Measurements from ENCODE around the gene PPM1E.
A peak's percentile ranks its signal among the peaks of the same experiment; 100 is the strongest.

DNA sequence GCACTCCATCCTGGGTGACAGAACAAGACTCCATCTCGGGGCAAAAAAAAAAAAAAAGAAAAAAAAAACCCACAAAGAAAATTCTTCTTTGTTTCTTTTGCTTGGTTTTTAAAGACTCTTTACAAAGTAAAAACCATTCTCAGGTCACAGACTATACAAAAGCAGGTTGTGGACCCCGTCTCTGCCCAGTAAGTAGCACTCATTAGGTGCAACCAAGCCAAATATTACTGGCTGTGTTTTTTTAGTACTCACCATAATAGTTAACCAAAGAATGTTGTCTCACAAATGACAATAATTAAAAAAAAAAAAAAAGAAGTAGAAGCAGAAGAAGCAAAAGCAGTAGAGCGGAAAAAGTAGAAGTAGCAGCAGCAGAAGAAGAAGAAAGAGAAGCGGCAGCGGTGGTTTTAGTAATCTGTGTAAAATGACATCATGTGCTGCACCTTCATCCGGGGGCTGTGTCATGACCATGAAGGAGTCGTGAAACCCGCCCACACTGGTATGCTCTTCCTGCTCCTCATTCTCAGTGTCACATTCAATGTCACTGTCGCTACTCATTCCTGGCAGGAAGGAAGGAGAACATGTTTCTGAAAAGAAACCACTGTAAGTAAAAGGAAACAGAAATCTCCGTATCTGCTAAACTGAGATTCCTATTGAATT, 245.6 kb downstream of the PPM1E start:
- TF ChIP-seq, protein P1, sequence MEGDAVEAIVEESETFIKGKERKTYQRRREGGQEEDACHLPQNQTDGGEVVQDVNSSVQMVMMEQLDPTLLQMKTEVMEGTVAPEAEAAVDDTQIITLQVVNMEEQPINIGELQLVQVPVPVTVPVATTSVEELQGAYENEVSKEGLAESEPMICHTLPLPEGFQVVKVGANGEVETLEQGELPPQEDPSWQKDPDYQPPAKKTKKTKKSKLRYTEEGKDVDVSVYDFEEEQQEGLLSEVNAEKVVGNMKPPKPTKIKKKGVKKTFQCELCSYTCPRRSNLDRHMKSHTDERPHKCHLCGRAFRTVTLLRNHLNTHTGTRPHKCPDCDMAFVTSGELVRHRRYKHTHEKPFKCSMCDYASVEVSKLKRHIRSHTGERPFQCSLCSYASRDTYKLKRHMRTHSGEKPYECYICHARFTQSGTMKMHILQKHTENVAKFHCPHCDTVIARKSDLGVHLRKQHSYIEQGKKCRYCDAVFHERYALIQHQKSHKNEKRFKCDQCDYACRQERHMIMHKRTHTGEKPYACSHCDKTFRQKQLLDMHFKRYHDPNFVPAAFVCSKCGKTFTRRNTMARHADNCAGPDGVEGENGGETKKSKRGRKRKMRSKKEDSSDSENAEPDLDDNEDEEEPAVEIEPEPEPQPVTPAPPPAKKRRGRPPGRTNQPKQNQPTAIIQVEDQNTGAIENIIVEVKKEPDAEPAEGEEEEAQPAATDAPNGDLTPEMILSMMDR (IDR thresholded peaks at IDR 0.05): no peak
- TF ChIP-seq POLR2A (IDR thresholded peaks at IDR 0.05): peak; percentile 57

All from right lobe of liver (tissue), 4 donors.